Natural killer cell (primary cell): ENCODE results near the gene PPP1R15B. TPM values are rescaled to one million over a fixed set of nuclear protein-coding genes. Genes with fewer than 3 reads are reported as not detected.

Source experiments
- ATAC-seq, 3 donors: fragments of 150-1000 bp in 2 of 3; fragments of 200-7000 bp in 1 of 3; cut with Tn5 transposase; 1 replicate in 1 of 3; 2 replicates in 2 of 3; pipeline ENCODE4 v1.10.0; 2021; ENCODE audit warnings: mild to moderate bottlenecking in 2 of 3, moderate library complexity in 2 of 3
- DNase-seq, 2 donors: peaks; one replicate each; pipeline versions ENCODE4 v3.0.0 to v3.0.0-alpha.2; 2013 to 2021; ENCODE audit warnings: mixed read lengths in 1 of 2
- H3K27ac ChIP-seq: one replicate; pipeline ENCODE4 v1.5.1; 2013; ENCODE audit warnings: mild to moderate bottlenecking, low read length
- H3K27me3 ChIP-seq: one replicate; pipeline ENCODE4 v1.6.1; 2013; ENCODE audit warnings: low read length; ENCODE audit not compliant: control insufficient read depth, insufficient read depth
- H3K36me3 ChIP-seq: one replicate; pipeline ENCODE4 v1.6.1; 2013; ENCODE audit warnings: low read length; ENCODE audit not compliant: control insufficient read depth, insufficient read depth
- H3K4me1 ChIP-seq: one replicate; pipeline ENCODE4 v1.6.1; 2013; ENCODE audit warnings: low read length; ENCODE audit not compliant: control insufficient read depth, insufficient read depth
- H3K4me3 ChIP-seq: one replicate; pipeline ENCODE4 v1.5.1; 2013; ENCODE audit warnings: low read length
- H3K9me3 ChIP-seq: one replicate; pipeline ENCODE4 v1.6.1; 2013; ENCODE audit warnings: low read length; ENCODE audit not compliant: control insufficient read depth, insufficient read depth
- H3K27ac Mint-ChIP-seq, 2 donors: one replicate each; pipeline ENCODE4 v1.8.0; 2022; ENCODE audit warnings: mild to moderate bottlenecking in 2 of 2, mixed read lengths in 2 of 2, moderate library complexity in 1 of 2
- H3K27me3 Mint-ChIP-seq, 2 donors: one replicate each; pipeline ENCODE4 v1.8.0; 2022; ENCODE audit warnings: low read depth in 2 of 2, mixed read lengths in 2 of 2
- H3K36me3 Mint-ChIP-seq: one replicate; pipeline ENCODE4 v1.8.0; 2022; ENCODE audit warnings: mixed read lengths
- H3K4me1 Mint-ChIP-seq, 2 donors: one replicate each; pipeline ENCODE4 v1.8.0; 2022; ENCODE audit warnings: mixed read lengths in 2 of 2
- H3K4me3 Mint-ChIP-seq: one replicate; pipeline ENCODE4 v1.8.0; 2022; ENCODE audit warnings: mild to moderate bottlenecking, moderate library complexity, mixed read lengths
- H3K9me3 Mint-ChIP-seq, 2 donors: one replicate each; pipeline ENCODE4 v1.8.0; 2022; ENCODE audit warnings: mixed read lengths in 2 of 2
- WGBS: methylation state at CpG from one replicate; pipeline ENCODE4 v1.1.7; 2013; ENCODE audit warnings: missing lambda C conversion rate; ENCODE audit not compliant: insufficient coverage; 5-methylcytosine and 5-hydroxymethylcytosine counted together
- intact Hi-C: fragments of 100-400 bp; cut with micrococcal nuclease; formaldehyde crosslinking; loops from one replicate; pipeline ENCODE4 v1.14.2; 2022
- total RNA-seq, 4 donors: library from RNA; stranded (reverse); fragments of 120-200 nt in 1 of 4; gene quantifications; one replicate each; pipeline versions ENCODE4 v1.2.3 to v1.2.4, GENCODE V29; 2013 to 2022
- TF ChIP-seq, protein P1 (sequence below): fragments of 200-600 bp; IDR thresholded peaks from one replicate; pipeline ENCODE4 v1.8.0; 2022; ENCODE audit warnings: antibody characterized with exemption

PPP1R15B gene
- 100 to 1,000 TPM; 174 to 236 (median 222) TPM for total RNA-seq
- total RNA-seq (2013), result 103 TPM

DNA sequence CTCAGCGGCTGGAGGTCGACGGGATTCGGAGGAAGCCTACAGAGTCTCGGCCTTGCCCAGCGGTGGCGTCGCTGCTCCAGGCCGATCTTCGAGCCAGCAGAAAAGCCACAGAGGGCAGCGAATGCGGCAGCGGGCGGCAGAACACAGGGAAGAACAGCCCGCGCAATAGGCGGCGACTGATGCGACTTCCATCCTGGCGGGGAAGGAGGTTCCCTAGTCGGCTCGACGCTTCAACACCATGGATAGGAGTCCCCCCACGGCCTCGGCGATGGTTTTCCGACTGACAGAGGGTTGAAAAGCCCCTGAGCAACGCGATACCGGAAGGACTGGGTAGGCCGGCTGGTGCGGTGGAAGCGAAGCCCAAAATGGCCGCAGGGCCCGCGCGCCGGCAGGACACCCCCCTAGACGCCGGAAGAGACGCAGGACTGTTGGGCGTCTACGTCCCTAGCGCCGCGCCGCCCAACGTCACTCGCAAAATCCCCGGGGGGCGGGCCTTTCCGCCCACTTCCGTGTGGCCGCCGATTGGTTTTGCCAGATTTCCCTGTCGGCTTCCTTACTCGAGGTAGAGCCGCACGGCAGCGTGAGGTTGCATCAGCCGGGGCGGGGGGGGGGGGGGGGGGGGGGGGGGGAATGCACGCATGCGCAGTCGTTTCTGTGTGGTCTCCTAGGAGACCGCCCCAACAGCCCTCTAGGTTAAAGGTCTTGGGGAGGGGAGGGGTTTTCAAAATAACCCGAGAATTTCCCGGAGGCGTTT is at the start of gene PPP1R15B:
Gene PPP1R15B (minus strand): TSS at position 367 of the 754 bp plus-strand sequence. CDS start 406 bp downstream, outside the sequence.
- Mint-ChIP-seq H3K27ac (peak within 1 kb of the TSS; percentile 98 to 100), H3K36me3 (no peaks in the 10 kb centered on the region), H3K4me3 (peak within 1 kb of the TSS; percentile 99), H3K9me3 (no peaks in the 10 kb centered on the region), H3K4me1 (peaks cover 46 to 51% of the 10 kb centered on the region in 2 donors), H3K27me3 (no peaks in the 10 kb centered on the region)
- Histone ChIP-seq H3K36me3 (peaks cover 10% of the 10 kb centered on the region), H3K9me3 (no peaks in the 10 kb centered on the region), H3K4me1 (peaks cover 26% of the 10 kb centered on the region), H3K27me3 (no peaks in the 10 kb centered on the region), H3K4me3 (peak within 1 kb of the TSS; percentile 88), H3K27ac (peak within 1 kb of the TSS; percentile 98)
- intact Hi-C loops, result no loop called here
- TF ChIP-seq, protein P1, sequence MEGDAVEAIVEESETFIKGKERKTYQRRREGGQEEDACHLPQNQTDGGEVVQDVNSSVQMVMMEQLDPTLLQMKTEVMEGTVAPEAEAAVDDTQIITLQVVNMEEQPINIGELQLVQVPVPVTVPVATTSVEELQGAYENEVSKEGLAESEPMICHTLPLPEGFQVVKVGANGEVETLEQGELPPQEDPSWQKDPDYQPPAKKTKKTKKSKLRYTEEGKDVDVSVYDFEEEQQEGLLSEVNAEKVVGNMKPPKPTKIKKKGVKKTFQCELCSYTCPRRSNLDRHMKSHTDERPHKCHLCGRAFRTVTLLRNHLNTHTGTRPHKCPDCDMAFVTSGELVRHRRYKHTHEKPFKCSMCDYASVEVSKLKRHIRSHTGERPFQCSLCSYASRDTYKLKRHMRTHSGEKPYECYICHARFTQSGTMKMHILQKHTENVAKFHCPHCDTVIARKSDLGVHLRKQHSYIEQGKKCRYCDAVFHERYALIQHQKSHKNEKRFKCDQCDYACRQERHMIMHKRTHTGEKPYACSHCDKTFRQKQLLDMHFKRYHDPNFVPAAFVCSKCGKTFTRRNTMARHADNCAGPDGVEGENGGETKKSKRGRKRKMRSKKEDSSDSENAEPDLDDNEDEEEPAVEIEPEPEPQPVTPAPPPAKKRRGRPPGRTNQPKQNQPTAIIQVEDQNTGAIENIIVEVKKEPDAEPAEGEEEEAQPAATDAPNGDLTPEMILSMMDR, result no peak
- WGBS, result under 1% methylated on average over 65 of the region's 69 CpGs
- DNase-seq (peak; percentile 97 to 99), ATAC-seq (peak; percentile 81 to 95 (median 87))

DNA sequence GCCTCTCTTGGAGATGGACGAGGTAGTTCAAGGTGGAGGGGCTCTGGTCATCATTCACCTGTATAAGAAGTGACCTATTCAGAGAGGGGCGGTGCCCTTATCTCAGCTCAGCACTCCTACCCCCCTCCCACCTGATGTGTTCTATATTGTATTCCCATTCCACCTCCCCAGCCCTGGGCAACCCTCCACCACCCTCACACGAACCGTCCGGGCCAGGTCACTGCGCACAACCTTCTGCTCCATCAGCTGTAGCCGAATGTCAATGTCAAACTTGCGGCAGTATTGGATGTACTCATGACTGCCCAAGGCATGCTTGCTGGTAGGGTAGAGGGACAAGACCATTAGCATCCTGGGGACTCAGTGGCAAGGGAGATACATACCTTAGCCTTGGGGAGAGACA is 48.7 kb upstream of the PPP1R15B start:
- Histone ChIP-seq H3K27me3 (no peaks in the 10 kb centered on the region), H3K9me3 (no peaks in the 10 kb centered on the region), H3K4me3 (no peak overlapping the region), H3K4me1 (peaks cover 39% of the 10 kb centered on the region), H3K36me3 (peaks cover 23% of the 10 kb centered on the region), H3K27ac (no peak overlapping the region)
- H3K27ac Mint-ChIP-seq, result peak overlapping the region; percentile 70 to 89
- ATAC-seq (no peak), DNase-seq (no peak)
- H3K4me3 Mint-ChIP-seq, result no peak overlapping the region
- no peaks in the 10 kb centered on the region for H3K9me3 Mint-ChIP-seq
- H3K4me1 Mint-ChIP-seq, result peaks cover 16 to 21% of the 10 kb centered on the region in 2 donors
- WGBS, result 97% methylated on average over 8 of the region's 8 CpGs
- TF ChIP-seq, protein P1, result no peak
- no peaks in the 10 kb centered on the region for H3K27me3 Mint-ChIP-seq
- no peaks in the 10 kb centered on the region for H3K36me3 Mint-ChIP-seq
- intact Hi-C loops, result no loop called here

DNA sequence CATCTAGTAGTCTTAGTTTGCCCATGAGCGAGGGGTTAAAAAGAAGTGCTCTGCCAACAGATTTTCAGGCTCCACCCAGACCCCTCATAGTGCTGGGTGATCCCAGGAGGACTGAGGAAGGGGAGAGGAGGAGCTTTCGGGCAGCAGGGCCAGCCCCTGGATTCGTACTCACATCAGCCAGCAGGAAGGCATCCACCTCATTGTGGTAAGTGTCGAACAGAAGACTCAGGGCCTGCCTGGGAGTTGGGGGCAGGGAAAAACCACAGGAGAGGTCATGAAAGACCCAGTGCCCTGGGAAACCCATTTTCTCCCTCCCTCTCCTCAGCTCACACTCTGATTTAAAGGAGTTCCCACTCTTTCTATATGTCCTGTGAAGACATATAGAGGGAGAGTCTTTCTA is 48.1 kb upstream of the PPP1R15B start:
- Histone ChIP-seq H3K27ac (no peak overlapping the region), H3K9me3 (no peaks in the 10 kb centered on the region), H3K4me3 (no peak overlapping the region), H3K4me1 (peaks cover 36% of the 10 kb centered on the region), H3K36me3 (peaks cover 26% of the 10 kb centered on the region), H3K27me3 (no peaks in the 10 kb centered on the region)
- Mint-ChIP-seq H3K9me3 (no peaks in the 10 kb centered on the region), H3K4me3 (no peak overlapping the region), H3K27ac (peak overlapping the region in 1 of 2 donors; percentile 29), H3K36me3 (no peaks in the 10 kb centered on the region), H3K4me1 (peaks cover 16 to 21% of the 10 kb centered on the region in 2 donors), H3K27me3 (no peaks in the 10 kb centered on the region)
- intact Hi-C loops, result no loop called here
- no peak for ATAC-seq
- WGBS, result 62% methylated on average over 4 of the region's 4 CpGs
- DNase-seq, result no peak
- TF ChIP-seq, protein P1, result no peak
